ENCODE data around the gene ACAN. TPM values are rescaled to one million over a fixed set of nuclear protein-coding genes. Genes with fewer than 3 reads are reported as not detected.

Gene ACAN
- polyA plus RNA-seq, 1 of the 3 experiments (the other 2 are of a cell fraction) = not detected

DNA sequence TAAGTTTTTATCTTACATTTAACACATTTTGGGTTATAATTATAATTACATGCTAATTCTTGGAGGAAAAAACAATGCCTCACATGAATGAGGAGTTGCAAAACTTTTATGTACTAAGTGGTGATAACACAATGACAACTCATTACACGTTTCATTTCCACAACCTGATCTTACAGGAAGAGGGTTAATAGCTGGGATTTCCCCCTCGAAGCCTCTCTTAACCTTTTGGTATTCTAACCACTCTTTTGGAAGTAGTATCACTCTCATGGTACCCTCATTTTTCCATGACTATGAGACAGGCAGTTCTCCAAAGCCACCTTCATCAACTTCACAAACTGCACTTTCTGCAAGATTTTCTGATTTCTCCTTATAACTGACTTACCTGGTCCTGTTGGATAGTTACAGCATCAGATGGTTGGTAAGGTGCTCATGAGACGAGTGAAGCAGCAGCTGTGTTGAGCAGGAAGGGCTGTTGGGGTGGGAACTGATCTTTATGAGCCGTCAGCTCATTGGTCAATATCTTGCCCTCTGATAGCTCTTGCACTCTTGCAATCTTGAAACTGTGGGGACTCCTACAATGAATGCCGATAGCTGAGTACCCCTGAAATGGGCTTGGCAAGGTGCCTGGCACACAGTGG lies 41.6 kb downstream of the ACAN start:
- no peak overlapping the region for H3K4me2 ChIP-seq
- no peak overlapping the region for H3K27ac ChIP-seq (ENCODE audit: low read depth in 2 of 2, low read length in 1 of 2)
- ChIA-PET CTCF (interaction anchor here (1.0 to 1.5 kb wide), 2 partner anchors 10 kb away, joined by 4 read pairs; no protein-coding TSS in a partner anchor), POLR2A (no interaction called here)
- H3K9me3 ChIP-seq = no peaks in the 10 kb centered on the region
- no peaks in the 10 kb centered on the region for H3F3A ChIP-seq (replicated peaks; ENCODE audit: insufficient read depth)
- 19% methylated on average over 5 of the region's 5 CpGs for WGBS (ENCODE audit: low lambda C conversion rate)
- no peaks in the 10 kb centered on the region; the same call in 1 of the 2 replicates for H3K27me3 ChIP-seq (ENCODE audit: insufficient read depth)
- no peaks in the 10 kb centered on the region for H3K79me2 ChIP-seq (ENCODE audit: insufficient read depth)
- H3K4me1 ChIP-seq (ENCODE audit: control insufficient read depth in 1 of 2, insufficient read depth in 2 of 2, low read depth in 1 of 2, low read length in 1 of 2) = no peaks in the 10 kb centered on the region; a peak in 1 of 4 replicates
- no peak overlapping the region for H3K4me3 ChIP-seq (ENCODE audit: low read depth in 2 of 2, low read length in 1 of 2)
- TF ChIP-seq, protein P1, sequence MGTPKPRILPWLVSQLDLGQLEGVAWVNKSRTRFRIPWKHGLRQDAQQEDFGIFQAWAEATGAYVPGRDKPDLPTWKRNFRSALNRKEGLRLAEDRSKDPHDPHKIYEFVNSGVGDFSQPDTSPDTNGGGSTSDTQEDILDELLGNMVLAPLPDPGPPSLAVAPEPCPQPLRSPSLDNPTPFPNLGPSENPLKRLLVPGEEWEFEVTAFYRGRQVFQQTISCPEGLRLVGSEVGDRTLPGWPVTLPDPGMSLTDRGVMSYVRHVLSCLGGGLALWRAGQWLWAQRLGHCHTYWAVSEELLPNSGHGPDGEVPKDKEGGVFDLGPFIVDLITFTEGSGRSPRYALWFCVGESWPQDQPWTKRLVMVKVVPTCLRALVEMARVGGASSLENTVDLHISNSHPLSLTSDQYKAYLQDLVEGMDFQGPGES (IDR thresholded peaks at IDR 0.05; ENCODE audit: low read depth, low read length) = no peak
- no peak for TF ChIP-seq SMC3 (IDR thresholded peaks at IDR 0.05; ENCODE audit: low read depth, low read length)
- no peak for TF ChIP-seq ELF1 (IDR thresholded peaks at IDR 0.05)
- no peak for TF ChIP-seq TEAD4 (IDR thresholded peaks at IDR 0.05; ENCODE audit: borderline replicate concordance, insufficient read depth)
- no peak for TF ChIP-seq CHD2 (IDR thresholded peaks at IDR 0.05; ENCODE audit: low read length, partially characterized antibody)
- TF ChIP-seq EP300 (IDR thresholded peaks at IDR 0.05; ENCODE audit: borderline replicate concordance in 1 of 2, low read depth in 1 of 2, low read length in 1 of 2) = no peak
- TF ChIP-seq TCF12 (IDR thresholded peaks at IDR 0.05) = no peak
- TF ChIP-seq RAD21 (IDR thresholded peaks at IDR 0.05; ENCODE audit: low read length) = no peak
- TF ChIP-seq TAF1 (IDR thresholded peaks at IDR 0.05; ENCODE audit: borderline replicate concordance, low read depth, low read length) = no peak
- no peak for TF ChIP-seq RXRA (IDR thresholded peaks at IDR 0.05; ENCODE audit: borderline replicate concordance, low read depth)
- TF ChIP-seq NFIC (IDR thresholded peaks at IDR 0.05; ENCODE audit: borderline replicate concordance) = no peak
- TF ChIP-seq, protein P2, sequence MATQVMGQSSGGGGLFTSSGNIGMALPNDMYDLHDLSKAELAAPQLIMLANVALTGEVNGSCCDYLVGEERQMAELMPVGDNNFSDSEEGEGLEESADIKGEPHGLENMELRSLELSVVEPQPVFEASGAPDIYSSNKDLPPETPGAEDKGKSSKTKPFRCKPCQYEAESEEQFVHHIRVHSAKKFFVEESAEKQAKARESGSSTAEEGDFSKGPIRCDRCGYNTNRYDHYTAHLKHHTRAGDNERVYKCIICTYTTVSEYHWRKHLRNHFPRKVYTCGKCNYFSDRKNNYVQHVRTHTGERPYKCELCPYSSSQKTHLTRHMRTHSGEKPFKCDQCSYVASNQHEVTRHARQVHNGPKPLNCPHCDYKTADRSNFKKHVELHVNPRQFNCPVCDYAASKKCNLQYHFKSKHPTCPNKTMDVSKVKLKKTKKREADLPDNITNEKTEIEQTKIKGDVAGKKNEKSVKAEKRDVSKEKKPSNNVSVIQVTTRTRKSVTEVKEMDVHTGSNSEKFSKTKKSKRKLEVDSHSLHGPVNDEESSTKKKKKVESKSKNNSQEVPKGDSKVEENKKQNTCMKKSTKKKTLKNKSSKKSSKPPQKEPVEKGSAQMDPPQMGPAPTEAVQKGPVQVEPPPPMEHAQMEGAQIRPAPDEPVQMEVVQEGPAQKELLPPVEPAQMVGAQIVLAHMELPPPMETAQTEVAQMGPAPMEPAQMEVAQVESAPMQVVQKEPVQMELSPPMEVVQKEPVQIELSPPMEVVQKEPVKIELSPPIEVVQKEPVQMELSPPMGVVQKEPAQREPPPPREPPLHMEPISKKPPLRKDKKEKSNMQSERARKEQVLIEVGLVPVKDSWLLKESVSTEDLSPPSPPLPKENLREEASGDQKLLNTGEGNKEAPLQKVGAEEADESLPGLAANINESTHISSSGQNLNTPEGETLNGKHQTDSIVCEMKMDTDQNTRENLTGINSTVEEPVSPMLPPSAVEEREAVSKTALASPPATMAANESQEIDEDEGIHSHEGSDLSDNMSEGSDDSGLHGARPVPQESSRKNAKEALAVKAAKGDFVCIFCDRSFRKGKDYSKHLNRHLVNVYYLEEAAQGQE (IDR thresholded peaks at IDR 0.05; ENCODE audit: low read depth, low read length) = no peak
- TF ChIP-seq, protein P3, sequence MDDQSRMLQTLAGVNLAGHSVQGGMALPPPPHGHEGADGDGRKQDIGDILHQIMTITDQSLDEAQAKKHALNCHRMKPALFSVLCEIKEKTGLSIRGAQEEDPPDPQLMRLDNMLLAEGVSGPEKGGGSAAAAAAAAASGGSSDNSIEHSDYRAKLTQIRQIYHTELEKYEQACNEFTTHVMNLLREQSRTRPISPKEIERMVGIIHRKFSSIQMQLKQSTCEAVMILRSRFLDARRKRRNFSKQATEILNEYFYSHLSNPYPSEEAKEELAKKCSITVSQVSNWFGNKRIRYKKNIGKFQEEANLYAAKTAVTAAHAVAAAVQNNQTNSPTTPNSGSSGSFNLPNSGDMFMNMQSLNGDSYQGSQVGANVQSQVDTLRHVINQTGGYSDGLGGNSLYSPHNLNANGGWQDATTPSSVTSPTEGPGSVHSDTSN (IDR thresholded peaks at IDR 0.05) = no peak
- H3K9me2 ChIP-seq = no peaks in the 10 kb centered on the region
- H3K9ac ChIP-seq = no peak overlapping the region
- no peak for DNase-seq
- no peaks in the 10 kb centered on the region for H4K20me1 ChIP-seq (ENCODE audit: insufficient read depth)
- no peak overlapping the region for H2AFZ ChIP-seq (ENCODE audit: low read depth)
- H3K36me3 ChIP-seq (replicated peaks in 1 of 2; ENCODE audit: control insufficient read depth in 1 of 2, insufficient read depth in 2 of 2, low read length in 1 of 2) = no peaks in the 10 kb centered on the region

All from SK-N-SH (cell line).